Epithelial cell of proximal tubule (primary cell): ENCODE results near the gene NT5DC1. TPM values are rescaled to one million over a fixed set of nuclear protein-coding genes. Genes with fewer than 3 reads are reported as not detected.

ENCODE experiments used
- DNase-seq: peaks from one replicate; pipeline ENCODE4 v3.0.0-alpha.2; 2011; ENCODE audit warnings: low read depth
- H3K4me3 ChIP-seq: 2 replicates; pipeline ENCODE4 v1.5.1; 2011; ENCODE audit warnings: low read depth, mild to moderate bottlenecking, low read length
- total RNA-seq: library from RNA; depleted of rRNA; stranded (reverse); fragments of >200 nt; gene quantifications from 2 replicates; pipeline ENCODE4 v1.2.3, GENCODE V29; 2015
- TF ChIP-seq, protein P1 (sequence below): conservative IDR thresholded peaks from 2 replicates; pipeline ENCODE4 v1.5.1; 2012; ENCODE audit warnings: low read depth, mild to moderate bottlenecking, low read length

Gene NT5DC1
- total RNA-seq, 1 donor from 2014 or later, result 23.5 TPM

DNA sequence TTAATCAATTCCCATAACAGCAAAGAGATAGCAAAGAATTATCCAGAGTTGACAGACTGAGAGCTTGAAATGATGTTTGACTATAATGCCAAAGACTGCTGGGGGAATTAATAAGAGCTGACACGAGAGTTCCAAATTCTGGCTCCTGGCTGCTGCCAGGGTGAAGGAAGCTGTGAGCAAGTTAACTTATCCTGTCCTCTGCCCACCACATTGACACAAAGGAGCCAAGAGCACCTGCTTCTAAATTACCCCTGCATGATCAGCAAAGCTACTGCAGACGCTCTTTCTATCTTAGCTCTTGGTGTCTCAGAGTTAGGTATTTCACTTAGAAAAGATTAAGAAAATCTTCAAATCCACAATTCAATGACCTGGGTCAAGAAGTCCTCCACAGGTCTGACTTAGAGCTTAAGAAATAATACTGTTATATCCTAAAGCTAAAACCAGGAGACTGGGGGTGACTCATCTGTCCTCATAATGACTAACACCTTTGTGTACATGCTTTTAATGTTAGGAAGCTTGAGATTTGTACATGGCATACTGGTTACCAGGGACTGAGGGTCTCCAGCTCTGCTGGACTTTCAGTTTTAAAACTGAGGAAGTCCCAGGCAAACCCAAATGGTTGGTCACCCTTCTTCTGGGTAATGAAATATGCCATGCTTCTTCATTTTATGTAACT lies 26.8 kb upstream of the NT5DC1 start:
- peak; percentile 52 for DNase-seq
- H3K4me3 ChIP-seq, result no peak overlapping the region
- TF ChIP-seq, protein P1, sequence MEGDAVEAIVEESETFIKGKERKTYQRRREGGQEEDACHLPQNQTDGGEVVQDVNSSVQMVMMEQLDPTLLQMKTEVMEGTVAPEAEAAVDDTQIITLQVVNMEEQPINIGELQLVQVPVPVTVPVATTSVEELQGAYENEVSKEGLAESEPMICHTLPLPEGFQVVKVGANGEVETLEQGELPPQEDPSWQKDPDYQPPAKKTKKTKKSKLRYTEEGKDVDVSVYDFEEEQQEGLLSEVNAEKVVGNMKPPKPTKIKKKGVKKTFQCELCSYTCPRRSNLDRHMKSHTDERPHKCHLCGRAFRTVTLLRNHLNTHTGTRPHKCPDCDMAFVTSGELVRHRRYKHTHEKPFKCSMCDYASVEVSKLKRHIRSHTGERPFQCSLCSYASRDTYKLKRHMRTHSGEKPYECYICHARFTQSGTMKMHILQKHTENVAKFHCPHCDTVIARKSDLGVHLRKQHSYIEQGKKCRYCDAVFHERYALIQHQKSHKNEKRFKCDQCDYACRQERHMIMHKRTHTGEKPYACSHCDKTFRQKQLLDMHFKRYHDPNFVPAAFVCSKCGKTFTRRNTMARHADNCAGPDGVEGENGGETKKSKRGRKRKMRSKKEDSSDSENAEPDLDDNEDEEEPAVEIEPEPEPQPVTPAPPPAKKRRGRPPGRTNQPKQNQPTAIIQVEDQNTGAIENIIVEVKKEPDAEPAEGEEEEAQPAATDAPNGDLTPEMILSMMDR, result no peak

DNA sequence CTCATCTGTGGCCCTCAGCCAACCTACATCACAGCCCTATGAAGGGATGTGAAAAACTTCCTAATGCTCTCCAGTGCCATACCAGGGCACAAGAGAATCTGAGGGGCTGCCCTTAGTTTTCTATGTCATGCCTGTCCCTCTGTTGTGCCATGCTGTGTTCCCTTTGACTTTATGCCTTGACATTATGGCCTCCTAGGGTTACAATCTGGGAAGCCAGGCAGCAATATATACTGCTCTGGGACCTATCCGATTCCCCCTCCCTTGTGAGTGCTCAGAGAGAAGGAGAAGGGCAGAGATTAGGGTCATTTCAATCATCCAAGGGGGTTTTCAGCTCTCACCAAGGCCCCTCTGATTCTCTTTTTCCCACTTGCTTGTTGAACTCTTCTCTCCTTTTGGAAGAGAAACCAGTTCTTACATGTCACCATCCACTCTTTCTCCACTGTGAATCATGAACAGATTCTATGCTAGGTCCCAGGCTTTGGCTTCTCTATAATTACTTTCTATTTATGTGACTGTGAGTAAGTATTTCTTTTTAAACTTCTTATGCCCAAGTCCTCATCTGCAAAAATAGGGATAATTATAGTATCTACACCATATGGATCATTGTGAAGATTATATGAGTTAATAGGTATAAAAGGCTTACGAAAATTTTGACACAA lies 25.8 kb upstream of the NT5DC1 start:
- TF ChIP-seq, protein P1, result no peak
- no peak overlapping the region for H3K4me3 ChIP-seq
- no peak for DNase-seq

DNA sequence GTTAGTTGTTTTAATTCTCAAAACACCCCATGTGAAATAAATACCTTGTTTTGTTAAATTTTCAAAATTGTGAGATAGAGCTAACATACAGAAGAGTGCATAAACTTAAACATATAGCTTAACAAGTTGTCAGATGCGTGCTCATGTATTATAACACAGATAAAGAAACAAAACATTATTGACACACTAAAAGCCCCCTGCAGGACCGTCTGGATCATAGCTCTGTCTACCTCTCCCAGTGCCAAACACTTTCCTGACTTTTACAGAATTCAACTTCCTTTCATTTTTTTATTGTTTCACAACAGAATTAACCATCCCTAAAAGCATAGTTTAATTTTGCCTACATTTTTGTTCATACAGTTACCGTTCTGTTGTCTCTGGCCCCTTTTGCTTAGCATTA lies 22.1 kb upstream of the NT5DC1 start:
- H3K4me3 ChIP-seq, result no peak overlapping the region
- TF ChIP-seq, protein P1, result no peak
- DNase-seq, result no peak

DNA sequence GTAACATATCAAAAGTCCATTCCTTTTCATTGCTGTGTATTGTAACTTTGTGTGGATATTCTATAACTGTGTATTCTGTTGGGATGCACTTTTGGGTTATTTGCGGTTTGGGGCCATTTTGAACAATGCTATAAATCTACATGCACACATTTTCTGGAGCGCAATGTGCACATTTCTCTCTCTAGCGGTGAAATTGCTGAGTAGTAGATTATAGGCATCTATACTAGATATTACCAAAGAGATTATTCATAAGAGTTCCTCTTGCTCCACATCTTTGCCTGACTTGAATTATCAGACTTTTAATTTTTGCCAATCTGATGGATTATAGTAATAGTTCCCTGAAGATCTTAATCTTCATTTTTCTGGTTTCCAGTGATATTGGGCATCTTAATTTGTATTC lies 21.7 kb upstream of the NT5DC1 start:
- TF ChIP-seq, protein P1, result no peak
- DNase-seq, result no peak

DNA sequence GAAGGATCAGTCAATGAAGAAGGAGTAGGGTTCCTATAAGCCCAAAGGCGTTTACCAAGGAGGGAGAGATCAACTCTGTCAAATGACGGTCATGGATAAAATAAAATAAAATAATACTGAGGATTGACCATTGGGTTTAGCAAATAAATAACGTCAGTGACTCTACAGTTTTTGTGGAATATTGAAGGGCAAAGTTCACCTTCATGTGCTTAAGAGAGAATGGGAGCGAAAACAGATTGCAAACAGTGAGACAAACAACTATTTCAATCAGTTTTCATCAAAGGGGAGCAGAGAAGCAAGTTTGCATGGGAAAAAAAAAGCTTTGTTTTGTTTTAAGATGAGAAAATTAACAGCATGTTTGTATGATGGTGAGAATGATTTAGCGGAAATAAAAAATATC lies 17.6 kb upstream of the NT5DC1 start:
- TF ChIP-seq, protein P1, result no peak
- H3K4me3 ChIP-seq, result no peak overlapping the region
- DNase-seq, result no peak

More for the DNA sequence above, 21.7 kb upstream of the NT5DC1 start:
- H3K4me3 ChIP-seq, result no peak overlapping the region

DNA sequence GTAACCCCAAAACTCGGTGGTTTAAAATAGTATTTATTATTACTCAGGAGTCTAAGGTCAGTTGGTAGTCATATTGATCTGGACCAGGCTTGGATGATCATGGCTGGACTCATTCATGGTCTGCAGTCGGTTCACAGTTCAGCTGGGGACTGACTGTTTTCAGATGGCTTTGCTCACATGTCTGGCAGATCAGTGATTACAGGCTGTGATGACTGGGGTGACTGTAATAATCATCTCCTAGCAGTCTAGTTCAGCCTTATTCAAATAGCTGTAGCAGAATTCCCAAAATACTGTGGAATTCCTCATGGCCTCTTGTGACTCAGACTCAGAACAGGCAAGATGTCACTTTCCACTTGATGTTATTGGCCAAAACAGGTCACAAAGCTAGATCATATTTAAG lies 16.4 kb upstream of the NT5DC1 start:
- no peak overlapping the region for H3K4me3 ChIP-seq
- TF ChIP-seq, protein P1, result no peak

DNA sequence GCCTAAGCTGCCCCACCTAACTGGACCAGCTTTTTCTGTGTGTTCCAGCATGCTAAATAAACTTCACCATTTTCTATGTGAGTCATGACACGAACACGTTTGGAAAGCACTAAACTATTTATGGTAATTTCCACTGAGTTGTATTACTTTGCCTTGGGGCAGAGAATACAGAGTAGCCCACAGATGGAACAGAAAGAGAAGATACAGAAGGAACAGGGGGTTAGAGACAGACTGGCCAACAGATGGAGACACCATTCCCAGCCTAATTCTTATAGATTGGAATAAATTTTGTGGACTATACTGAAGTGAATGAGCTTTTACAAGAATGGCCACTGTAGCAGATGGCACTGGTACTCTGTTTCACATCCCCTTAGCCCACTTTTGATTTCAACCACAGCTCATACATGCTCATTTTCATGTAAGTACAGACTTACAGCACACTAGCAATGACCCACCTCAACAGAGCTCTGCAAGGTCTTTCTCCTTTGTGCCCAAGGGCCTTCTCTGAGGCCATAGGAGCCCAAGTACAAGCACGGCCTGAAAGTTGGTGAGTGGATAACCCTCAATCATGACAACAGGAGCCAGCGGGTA lies 13.1 kb upstream of the NT5DC1 start:
- no peak overlapping the region for H3K4me3 ChIP-seq
- TF ChIP-seq, protein P1, result peak; percentile 6
- DNase-seq, result no peak

More for the DNA sequence above, 16.4 kb upstream of the NT5DC1 start:
- no peak for DNase-seq
